CD4-positive, alpha-beta memory T cell (primary cell): Measurements from ENCODE around the gene IRF2BP1. TPM values are rescaled to one million over a fixed set of nuclear protein-coding genes. Genes with fewer than 3 reads are reported as not detected.

Source experiments
- CTCF ChIA-PET: fragments of 350-600 bp; sonication (Branson Sonifier 250); formaldehyde crosslinking; loops from one replicate; lab custom pipeline; 2021; ENCODE audit warnings: inconsistent platforms; ENCODE audit not compliant: partially characterized antibody; lab: Charles Lee
- POLR2A ChIA-PET: fragments of 350-600 bp; sonication (Branson Sonifier 250); formaldehyde crosslinking; loops from one replicate; lab custom pipeline; 2021; ENCODE audit not compliant: partially characterized antibody; lab: Charles Lee
- DNase-seq, 5 donors: peaks; one replicate each; pipeline versions ENCODE4 v3.0.0 to v3.0.0-alpha.2; 2020 to 2022; ENCODE audit warnings: mixed read lengths in 1 of 5
- H3K27ac ChIP-seq: one replicate; pipeline ENCODE4 v1.7.0; 2013; ENCODE audit warnings: low read depth, low read length
- H3K27me3 ChIP-seq: 2 replicates; pipeline ENCODE4 v1.7.0; 2013; ENCODE audit warnings: mild to moderate bottlenecking, low read length, moderate library complexity; ENCODE audit not compliant: insufficient read depth
- H3K36me3 ChIP-seq: 2 replicates; pipeline ENCODE4 v1.7.0; 2013; ENCODE audit warnings: mild to moderate bottlenecking, low read length, moderate library complexity; ENCODE audit not compliant: insufficient read depth
- H3K4me1 ChIP-seq: 2 replicates; pipeline ENCODE4 v1.7.0; 2013; ENCODE audit warnings: mild to moderate bottlenecking, low read length, moderate library complexity; ENCODE audit not compliant: insufficient read depth
- H3K4me3 ChIP-seq, 2 donors: one replicate each; pipeline ENCODE4 v1.7.0; 2013; ENCODE audit warnings: low read length in 2 of 2, mild to moderate bottlenecking in 1 of 2
- H3K9me3 ChIP-seq, 2 donors: one replicate each; pipeline ENCODE4 v1.7.0; 2013; ENCODE audit warnings: low read length in 2 of 2, control low read depth in 1 of 2; ENCODE audit not compliant: control insufficient read depth in 1 of 2
- H3K27ac Mint-ChIP-seq, 7 donors: one replicate each; pipeline ENCODE4 v1.8.0; 2020 to 2021; ENCODE audit warnings: mixed read lengths in 7 of 7, mild to moderate bottlenecking in 6 of 7, inconsistent platforms in 3 of 7, moderate library complexity in 3 of 7
- H3K27me3 Mint-ChIP-seq, 2 donors: one replicate each; pipeline ENCODE4 v1.8.0; 2020 to 2021; ENCODE audit warnings: mixed read lengths in 2 of 2
- H3K36me3 Mint-ChIP-seq, 2 donors: one replicate each; pipeline ENCODE4 v1.8.0; 2020 to 2021; ENCODE audit warnings: mixed read lengths in 2 of 2, inconsistent platforms in 1 of 2, mild to moderate bottlenecking in 1 of 2
- H3K4me1 Mint-ChIP-seq, 4 donors: one replicate each; pipeline ENCODE4 v1.8.0; 2020 to 2021; ENCODE audit warnings: mixed read lengths in 4 of 4, mild to moderate bottlenecking in 1 of 4
- H3K4me3 Mint-ChIP-seq, 8 donors: one replicate each; pipeline ENCODE4 v1.8.0; 2020 to 2021; ENCODE audit warnings: mixed read lengths in 8 of 8, mild to moderate bottlenecking in 7 of 8, moderate library complexity in 6 of 8, inconsistent platforms in 3 of 8
- H3K9me3 Mint-ChIP-seq, 8 donors: one replicate each; pipeline ENCODE4 v1.8.0; 2020 to 2021; ENCODE audit warnings: mixed read lengths in 8 of 8, mild to moderate bottlenecking in 5 of 8, inconsistent platforms in 3 of 8, moderate library complexity in 1 of 8
- intact Hi-C: fragments of 100-400 bp; cut with micrococcal nuclease; formaldehyde crosslinking; loops from one replicate; pipeline ENCODE4 v1.15.1; 2023
- polyA plus RNA-seq, 2 donors: library from polyadenylated mRNA; unstranded; fragments of 300-500 nt; fragmentation: Illumina TruSeq; gene quantifications; one replicate each; pipeline ENCODE4 v1.2.3, GENCODE V29; 2021
- total RNA-seq, 2 experiments: library from RNA; stranded (reverse); gene quantifications; one replicate each; pipeline ENCODE4 v1.2.3, GENCODE V29; 2021

Gene IRF2BP1
- total and polyA plus RNA-seq, 4 experiments from 2014 or later = 2.4 to 35.8 (median 21.0) TPM

GRCh38 chr19:45881082-45881908, 4.6 kb downstream of the IRF2BP1 start:
- peak overlapping the region in 1 of 8 donors; percentile 29 for H3K4me3 Mint-ChIP-seq
- Histone ChIP-seq H3K27me3 (no peaks in the 10 kb centered on the region), H3K4me1 (peaks cover 47% of the 10 kb centered on the region), H3K4me3 (no peak overlapping the region), H3K9me3 (no peaks in the 10 kb centered on the region), H3K27ac (no peak overlapping the region), H3K36me3 (no peaks in the 10 kb centered on the region)
- H3K4me1 Mint-ChIP-seq = peaks cover 17 to 44% (median 30%) of the 10 kb centered on the region in 4 donors
- no peak for DNase-seq
- H3K27me3 Mint-ChIP-seq = peaks cover 6% of the 10 kb centered on the region in 2 donors
- peaks cover 4 to 7% of the 10 kb centered on the region in 2 donors for H3K36me3 Mint-ChIP-seq
- H3K9me3 Mint-ChIP-seq = no peaks in the 10 kb centered on the region
- POLR2A ChIA-PET = interaction anchor here (2.5 to 3.2 kb wide), 2 partner anchors 17 to 22 kb away, joined by 11 to 17 read pairs; partner anchors contain the start of genes FOXA3, MYPOP and SYMPK
- peak overlapping the region in 2 of 7 donors; percentile 13 to 73 for H3K27ac Mint-ChIP-seq
- intact Hi-C loops = no loop called here
- CTCF ChIA-PET = interaction anchor here (0.7 to 4.2 kb wide), 8 partner anchors 11 to 112 kb away, joined by 3 to 38 read pairs (median 4); partner anchors contain the start of genes FOXA3, SIX5 and SYMPK

- Histone ChIP-seq H3K4me3 (no peak overlapping the region), H3K36me3 (no peaks in the 10 kb centered on the region), H3K27ac (no peak overlapping the region), H3K27me3 (no peaks in the 10 kb centered on the region), H3K9me3 (no peaks in the 10 kb centered on the region), H3K4me1 (peaks cover 46% of the 10 kb centered on the region)
- Mint-ChIP-seq H3K27me3 (peaks cover 6 to 9% of the 10 kb centered on the region in 2 donors), H3K4me3 (no peak overlapping the region), H3K27ac (no peak overlapping the region), H3K36me3 (peaks cover 3 to 4% of the 10 kb centered on the region in 2 donors), H3K4me1 (peaks cover 20 to 42% (median 31%) of the 10 kb centered on the region in 4 donors), H3K9me3 (no peaks in the 10 kb centered on the region)
- ChIA-PET CTCF (interaction anchor here (1.2 to 1.5 kb wide), 3 partner anchors 14 to 111 kb away, joined by 3 to 4 read pairs (median 3); partner anchors contain the start of gene SIX5), POLR2A (no interaction called here)
- intact Hi-C loops = no loop called here
- DNase-seq = no peak
Observed at GRCh38 chr19:45879971-45880370, 6.0 kb downstream of the IRF2BP1 start.

GRCh38 chr19:45879055-45879454, 6.9 kb downstream of the IRF2BP1 start:
- Mint-ChIP-seq H3K27me3 (peaks cover 6 to 9% of the 10 kb centered on the region in 2 donors), H3K36me3 (peaks cover 3 to 4% of the 10 kb centered on the region in 2 donors), H3K4me1 (peaks cover 20 to 42% (median 29%) of the 10 kb centered on the region in 4 donors), H3K27ac (peak overlapping the region in 1 of 7 donors; percentile 36), H3K4me3 (peak overlapping the region in 1 of 8 donors; percentile 61), H3K9me3 (no peaks in the 10 kb centered on the region)
- Histone ChIP-seq H3K27me3 (no peaks in the 10 kb centered on the region), H3K27ac (no peak overlapping the region), H3K36me3 (no peaks in the 10 kb centered on the region), H3K9me3 (no peaks in the 10 kb centered on the region), H3K4me1 (peaks cover 37% of the 10 kb centered on the region), H3K4me3 (no peak overlapping the region)
- intact Hi-C loops = no loop called here
- POLR2A ChIA-PET = no interaction called here
- no peak for DNase-seq
- CTCF ChIA-PET = interaction anchor here (1.2 kb wide), 1 partner anchor 80 kb away, joined by 3 read pairs; no protein-coding TSS in a partner anchor

GRCh38 chr19:45878043-45878794, 7.7 kb downstream of the IRF2BP1 start:
- H3K9me3 ChIP-seq = no peaks in the 10 kb centered on the region
- H3K27me3 ChIP-seq = no peaks in the 10 kb centered on the region
- no peak overlapping the region for H3K4me3 ChIP-seq
- H3K27me3 Mint-ChIP-seq = peaks cover 6 to 9% of the 10 kb centered on the region in 2 donors
- POLR2A ChIA-PET = no interaction called here
- peaks cover 30% of the 10 kb centered on the region for H3K4me1 ChIP-seq
- H3K36me3 Mint-ChIP-seq = peaks cover under 1% of the 10 kb centered on the region in 2 donors
- CTCF ChIA-PET = no interaction called here
- H3K36me3 ChIP-seq = no peaks in the 10 kb centered on the region
- H3K4me1 Mint-ChIP-seq = peaks cover 14 to 36% (median 23%) of the 10 kb centered on the region in 4 donors
- no peak for DNase-seq
- no peak overlapping the region for H3K27ac ChIP-seq
- intact Hi-C loops = no loop called here
- H3K9me3 Mint-ChIP-seq = no peaks in the 10 kb centered on the region
- H3K27ac Mint-ChIP-seq = peak overlapping the region in 2 of 7 donors; percentile 77 to 80
- peak overlapping the region in 4 of 8 donors; percentile 5 to 61 (median 54) for H3K4me3 Mint-ChIP-seq

GRCh38 chr19:45876411-45877197, 9.3 kb downstream of the IRF2BP1 start:
- H3K27me3 ChIP-seq = no peaks in the 10 kb centered on the region
- H3K4me1 ChIP-seq = peaks cover 17% of the 10 kb centered on the region
- intact Hi-C loops = no loop called here
- peak overlapping the region; percentile 2 for H3K27ac ChIP-seq
- Mint-ChIP-seq H3K27me3 (peaks cover 6 to 8% of the 10 kb centered on the region in 2 donors), H3K4me1 (peaks cover 11 to 30% (median 17%) of the 10 kb centered on the region in 4 donors), H3K9me3 (no peaks in the 10 kb centered on the region), H3K4me3 (peak overlapping the region in 5 of 8 donors; percentile 13 to 75 (median 33)), H3K36me3 (no peaks in the 10 kb centered on the region), H3K27ac (peak overlapping the region in 6 of 7 donors; percentile 30 to 85 (median 42))
- DNase-seq = peak in 1 of 5 donors; percentile 18
- H3K36me3 ChIP-seq = no peaks in the 10 kb centered on the region
- ChIA-PET CTCF (no interaction called here), POLR2A (interaction anchor here (1.0 kb wide), 1 partner anchor 9 kb away, joined by 3 read pairs; the partner anchor contains the start of gene IRF2BP1)
- H3K9me3 ChIP-seq = no peaks in the 10 kb centered on the region
- H3K4me3 ChIP-seq = no peak overlapping the region

- peak overlapping the region in 5 of 8 donors; percentile 13 to 75 (median 33) for H3K4me3 Mint-ChIP-seq
Observed at GRCh38 chr19:45876161-45876410, 9.9 kb downstream of the IRF2BP1 start.

More at GRCh38 chr19:45876161-45876410, 9.9 kb downstream of the IRF2BP1 start:
- H3K27ac ChIP-seq = no peak overlapping the region
- H3K27me3 ChIP-seq = no peaks in the 10 kb centered on the region
- peak in 1 of 5 donors; percentile 49 for DNase-seq
- H3K27me3 Mint-ChIP-seq = peaks cover 6% of the 10 kb centered on the region in 2 donors
- H3K4me1 ChIP-seq = peaks cover 17% of the 10 kb centered on the region
- ChIA-PET POLR2A (no interaction called here), CTCF (no interaction called here)
- no peaks in the 10 kb centered on the region for H3K36me3 Mint-ChIP-seq
- intact Hi-C loops = no loop called here
- H3K27ac Mint-ChIP-seq = peak overlapping the region in 6 of 7 donors; percentile 4 to 75 (median 36)
- H3K4me3 ChIP-seq = no peak overlapping the region
- H3K9me3 Mint-ChIP-seq = no peaks in the 10 kb centered on the region
- no peaks in the 10 kb centered on the region for H3K36me3 ChIP-seq
- H3K4me1 Mint-ChIP-seq = peaks cover 11 to 25% (median 15%) of the 10 kb centered on the region in 4 donors
- no peaks in the 10 kb centered on the region for H3K9me3 ChIP-seq
